IMR-90 (cell line): ENCODE results near the gene TM2D1. TPM values are rescaled to one million over a fixed set of nuclear protein-coding genes. Genes with fewer than 3 reads are reported as not detected.

Experiments used
- ATAC-seq: fragments of 200-7000 bp; cut with Tn5 transposase; 2 replicates; pipeline ENCODE4 v1.9.1; 2020; ENCODE audit warnings: low read depth, mild to moderate bottlenecking, moderate library complexity
- BruUV-seq: library from RNA; stranded (reverse); fragments of 400-500 nt; replicated peaks from 2 replicates; lab custom pipeline; 2021; lab: Mats Ljungman, UMichigan
- CTCF ChIA-PET: fragments of 300-600 bp; formaldehyde crosslinking; extraction: SDS; loops from one replicate; lab custom pipeline; 2021; ENCODE audit warnings: antibody characterized with exemption; lab: Yijun Ruan, JAX
- POLR2A ChIA-PET: fragments of 300-600 bp; sonication (Branson Sonifier 250); formaldehyde crosslinking; loops from one replicate; lab custom pipeline; 2022; ENCODE audit warnings: antibody characterized with exemption; ENCODE audit not compliant: unreplicated experiment; lab: Charles Lee
- DNase-seq: peaks from one replicate; pipeline ENCODE4 v3.0.0; 2013
- H2AFZ ChIP-seq: replicated peaks from 2 replicates; pipeline ENCODE3; 2013; ENCODE audit warnings: low read length, mild to moderate bottlenecking; ENCODE audit not compliant: poor library complexity
- H2AK5ac ChIP-seq: 2 replicates; pipeline ENCODE4 v1.6.1; 2013; ENCODE audit warnings: low read depth, low read length, inconsistent platforms
- H2AK9ac ChIP-seq: replicated peaks from 2 replicates; pipeline ENCODE3; 2013; ENCODE audit warnings: mild to moderate bottlenecking, low read depth, low read length, moderate library complexity; ENCODE audit not compliant: poor library complexity
- H2BK120ac ChIP-seq: 2 replicates; pipeline ENCODE4 v1.6.1; 2013; ENCODE audit warnings: low read depth, low read length, inconsistent platforms
- H2BK15ac ChIP-seq: 3 replicates; pipeline ENCODE4 v1.6.1; 2013; ENCODE audit warnings: low read depth, low read length, inconsistent platforms
- H2BK20ac ChIP-seq: 2 replicates; pipeline ENCODE4 v1.6.1; 2013; ENCODE audit warnings: low read depth, mild to moderate bottlenecking, inconsistent platforms, low read length, moderate library complexity
- H2BK5ac ChIP-seq: 2 replicates; pipeline ENCODE4 v1.6.1; 2013; ENCODE audit warnings: mild to moderate bottlenecking, low read depth, low read length, inconsistent platforms; ENCODE audit not compliant: poor library complexity, severe bottlenecking
- H3K14ac ChIP-seq: replicated peaks from 2 replicates; pipeline ENCODE4 v1.6.1; 2013; ENCODE audit warnings: low read depth, low read length, inconsistent platforms
- H3K18ac ChIP-seq: 2 replicates; pipeline ENCODE4 v1.6.1; 2013; ENCODE audit warnings: low read depth, low read length, control low read depth
- H3K23ac ChIP-seq: 2 replicates; pipeline ENCODE4 v1.6.1; 2013; ENCODE audit warnings: low read depth, low read length, inconsistent platforms
- H3K27ac ChIP-seq: 2 replicates; pipeline ENCODE4 v1.5.1; 2013; ENCODE audit warnings: mild to moderate bottlenecking, control low read depth, low read length; ENCODE audit not compliant: insufficient read depth
- H3K27me3 ChIP-seq: 2 replicates; pipeline ENCODE4 v1.6.1; 2013; ENCODE audit warnings: low read length; ENCODE audit not compliant: control insufficient read depth, insufficient read depth
- H3K36me3 ChIP-seq: 2 replicates; pipeline ENCODE4 v1.6.1; 2013; ENCODE audit warnings: low read length, mixed read lengths; ENCODE audit not compliant: control insufficient read depth, insufficient read depth
- H3K4ac ChIP-seq: 2 replicates; pipeline ENCODE4 v1.6.1; 2013; ENCODE audit warnings: low read depth, low read length, inconsistent platforms
- H3K4me1 ChIP-seq: 2 replicates; pipeline ENCODE4 v1.6.1; 2013; ENCODE audit warnings: low read length, mixed read lengths; ENCODE audit not compliant: control insufficient read depth, insufficient read depth
- H3K4me2 ChIP-seq: 2 replicates; pipeline ENCODE4 v1.6.1; 2013; ENCODE audit warnings: low read depth, mild to moderate bottlenecking, control low read depth, low read length, moderate library complexity
- H3K4me3 ChIP-seq: 2 replicates; pipeline ENCODE4 v1.5.1; 2013; ENCODE audit warnings: low read depth, mild to moderate bottlenecking, control low read depth, low read length, moderate library complexity; ENCODE audit not compliant: insufficient read depth
- H3K56ac ChIP-seq: 2 replicates; pipeline ENCODE4 v1.6.1; 2013; ENCODE audit warnings: low read length, inconsistent platforms; ENCODE audit not compliant: insufficient read depth; ENCODE audit errors: extremely low read depth
- H3K79me1 ChIP-seq, 2 experiments: 2 replicates each; pipeline ENCODE4 v1.6.1; 2013; ENCODE audit warnings: low read length in 2 of 2, inconsistent platforms in 1 of 2, low read depth in 1 of 2
- H3K9ac ChIP-seq: 2 replicates; pipeline ENCODE4 v1.6.1; 2013; ENCODE audit warnings: low read depth, low read length, control low read depth
- H3K9me1 ChIP-seq: 2 replicates; pipeline ENCODE4 v1.6.1; 2013; ENCODE audit warnings: low read length, inconsistent platforms; ENCODE audit not compliant: insufficient read depth
- H3K9me3 ChIP-seq: 2 replicates; pipeline ENCODE4 v1.6.1; 2013; ENCODE audit warnings: low read length; ENCODE audit not compliant: control insufficient read depth, insufficient read depth
- H4K20me1 ChIP-seq: 2 replicates; pipeline ENCODE4 v1.6.1; 2013; ENCODE audit warnings: low read length, inconsistent platforms; ENCODE audit not compliant: insufficient read depth
- H4K5ac ChIP-seq: 2 replicates; pipeline ENCODE4 v1.6.1; 2013; ENCODE audit warnings: mild to moderate bottlenecking, low read depth, low read length, control low read depth
- H4K8ac ChIP-seq, 2 experiments: 2 replicates each; pipeline ENCODE4 v1.6.1; 2013; ENCODE audit warnings: low read depth in 2 of 2, low read length in 2 of 2, control low read depth in 1 of 2, inconsistent platforms in 1 of 2
- H4K91ac ChIP-seq: 2 replicates; pipeline ENCODE4 v1.6.1; 2013; ENCODE audit warnings: low read depth, low read length, inconsistent platforms; ENCODE audit not compliant: insufficient read depth
- BHLHE40 ChIP-seq: fragments of 150-350 bp; IDR thresholded peaks from 2 replicates; pipeline ENCODE4 v1.6.1; 2016; ENCODE audit warnings: mild to moderate bottlenecking, low read depth, low read length
- CEBPB ChIP-seq: IDR thresholded peaks from 2 replicates; pipeline ENCODE4 v1.6.1; 2012; ENCODE audit warnings: low read depth, low read length, improper control_type of control experiment
- CHD1 ChIP-seq: IDR thresholded peaks from 2 replicates; pipeline ENCODE4 v1.6.1; 2012; ENCODE audit warnings: low read depth, low read length, improper control_type of control experiment
- CTCF ChIP-seq: conservative IDR thresholded peaks from 2 replicates; pipeline ENCODE4 v1.5.1; 2012; ENCODE audit warnings: mild to moderate bottlenecking, low read depth, low read length, improper control_type of control experiment
- ELK1 ChIP-seq: fragments of 150-350 bp; IDR thresholded peaks from 2 replicates; pipeline ENCODE4 v1.6.1; 2016; ENCODE audit warnings: low read depth, mild to moderate bottlenecking, low read length, moderate library complexity, borderline replicate concordance
- FOS ChIP-seq: fragments of 150-350 bp; IDR thresholded peaks from 2 replicates; pipeline ENCODE4 v1.6.1; 2016; ENCODE audit warnings: low read depth, low read length
- MAFK ChIP-seq: IDR thresholded peaks from 2 replicates; pipeline ENCODE4 v1.6.1; 2012; ENCODE audit warnings: low read depth, low read length, improper control_type of control experiment
- MAZ ChIP-seq: IDR thresholded peaks from 2 replicates; pipeline ENCODE4 v1.6.1; 2012; ENCODE audit warnings: low read depth, mild to moderate bottlenecking, low read length, improper control_type of control experiment, moderate library complexity, borderline replicate concordance
- MXI1 ChIP-seq: IDR thresholded peaks from 2 replicates; pipeline ENCODE4 v1.6.1; 2012; ENCODE audit warnings: low read depth, mild to moderate bottlenecking, low read length, moderate library complexity, borderline replicate concordance
- NFE2L2 ChIP-seq: fragments of 150-350 bp; IDR thresholded peaks from 2 replicates; pipeline ENCODE4 v1.6.1; 2016; ENCODE audit warnings: low read depth, mild to moderate bottlenecking, low read length
- POLR2A ChIP-seq: IDR thresholded peaks from 2 replicates; pipeline ENCODE4 v1.6.1; 2012; ENCODE audit warnings: mild to moderate bottlenecking, low read depth, low read length
- RAD21 ChIP-seq: IDR thresholded peaks from 2 replicates; pipeline ENCODE4 v1.6.1; 2012; ENCODE audit warnings: low read length, improper control_type of control experiment
- RCOR1 ChIP-seq: IDR thresholded peaks from 2 replicates; pipeline ENCODE4 v1.6.1; 2012; ENCODE audit warnings: mild to moderate bottlenecking, low read length, improper control_type of control experiment; ENCODE audit not compliant: insufficient replicate concordance
- RFX5 ChIP-seq: IDR thresholded peaks from 2 replicates; pipeline ENCODE4 v1.8.0; 2012; ENCODE audit warnings: low read depth, mild to moderate bottlenecking, low read length, moderate library complexity
- SMC3 ChIP-seq: fragments of 150-350 bp; IDR thresholded peaks from 2 replicates; pipeline ENCODE4 v1.6.1; 2016; ENCODE audit warnings: low read depth, mild to moderate bottlenecking, antibody characterized with exemption, low read length, moderate library complexity
- USF2 ChIP-seq: fragments of 150-350 bp; IDR thresholded peaks from 2 replicates; pipeline ENCODE4 v1.6.1; 2017; ENCODE audit warnings: mild to moderate bottlenecking, antibody characterized with exemption, low read length, low read depth
- WGBS, 2 experiments: methylation state at CpG; one replicate each; pipeline versions ENCODE4 v1.1.5 to v1.1.7; 2013; ENCODE audit warnings: missing lambda C conversion rate in 2 of 2; ENCODE audit not compliant: insufficient read length in 1 of 2; ENCODE audit errors: extremely low coverage in 2 of 2; 5-methylcytosine and 5-hydroxymethylcytosine counted together
- dilution Hi-C: fragments of 300-500 bp; cut with HindIII; formaldehyde crosslinking; loops from one replicate; pipeline ENCODE4 v1.14.3; 2018; ENCODE audit warnings: low sequenced_read_pairs; ENCODE audit not compliant: unreplicated experiment
- in situ Hi-C: fragments of 300-500 bp; cut with MboI; formaldehyde crosslinking; loops from 3 replicates; pipeline ENCODE4 v1.14.3; 2019; ENCODE audit warnings: low sequenced_read_pairs, inconsistent platforms, mixed read lengths
- intact Hi-C: fragments of 100-400 bp; cut with micrococcal nuclease; formaldehyde crosslinking; loops from 2 replicates; pipeline ENCODE4 v1.10.0; 2022
- polyA plus RNA-seq, 3 experiments: library from polyadenylated mRNA; depleted of rRNA; stranded (reverse); fragments of >200 nt; gene quantifications; 2 replicates each; pipeline ENCODE4 v1.2.3, GENCODE V29; 2012; ENCODE audit warnings: low replicate concordance in 1 of 3
- total RNA-seq: library from RNA; depleted of rRNA; stranded (reverse); fragments of >200 nt; gene quantifications from 2 replicates; pipeline ENCODE4 v1.2.3, GENCODE V29; 2012

The TM2D1 gene
- total and polyA plus RNA-seq, 2 of the 4 experiments (the other 2 are of a cell fraction), result 14.3 to 32.7 TPM

GRCh38 chr1:61756773-61757172 is 31.8 kb upstream of the TM2D1 start:
- H2BK15ac ChIP-seq, result no peak overlapping the region
- no peak overlapping the region for H3K14ac ChIP-seq
- ChIA-PET POLR2A (interaction anchor here (0.7 kb wide), 1 partner anchor 75 kb away, joined by 13 read pairs; no protein-coding TSS in a partner anchor), CTCF (interaction anchor here (0.6 kb wide), 1 partner anchor 78 kb away, joined by 3 read pairs; no protein-coding TSS in a partner anchor)
- dilution Hi-C loops (no loop called here), intact Hi-C loops (no loop called here), in situ Hi-C loops (no loop called here)
- H2AK5ac ChIP-seq, result no peak overlapping the region
- DNase-seq, result no peak
- BruUV-seq, result no TSS peak
- TF ChIP-seq RFX5 (no peak), MAZ (no peak), MAFK (no peak), RAD21 (no peak), NFE2L2 (no peak), CTCF (no peak), CHD1 (no peak), FOS (no peak), USF2 (no peak), SMC3 (no peak), ELK1 (no peak), CEBPB (no peak), POLR2A (no peak), MXI1 (no peak), RCOR1 (no peak), BHLHE40 (no peak)
- H2BK120ac ChIP-seq, result no peak overlapping the region
- no peaks in the 10 kb centered on the region for H4K20me1 ChIP-seq
- H2AK9ac ChIP-seq, result no peak overlapping the region
- H2AFZ ChIP-seq, result no peak overlapping the region
- no peaks in the 10 kb centered on the region for H3K4me1 ChIP-seq
- H3K23ac ChIP-seq, result no peak overlapping the region
- no peaks in the 10 kb centered on the region for H3K9me1 ChIP-seq
- no peak overlapping the region for H3K4me2 ChIP-seq
- H4K8ac ChIP-seq, result no peak overlapping the region
- no peaks in the 10 kb centered on the region for H3K79me1 ChIP-seq
- ATAC-seq, result no peak
- H4K5ac ChIP-seq, result no peak overlapping the region
- WGBS, 2 experiments, result no CpG with 5 or more reads among the region's 3 CpGs
- H2BK20ac ChIP-seq, result no peak overlapping the region
- H3K9me3 ChIP-seq, result no peaks in the 10 kb centered on the region
- no peaks in the 10 kb centered on the region for H3K27me3 ChIP-seq
- H3K4ac ChIP-seq, result no peak overlapping the region
- H3K27ac ChIP-seq, result no peak overlapping the region
- H3K36me3 ChIP-seq, result no peaks in the 10 kb centered on the region
- no peak overlapping the region for H3K18ac ChIP-seq
- no peak overlapping the region for H3K56ac ChIP-seq
- no peak overlapping the region for H3K9ac ChIP-seq
- no peak overlapping the region for H3K4me3 ChIP-seq
- no peak overlapping the region for H4K91ac ChIP-seq
- H2BK5ac ChIP-seq, result no peak overlapping the region
